Stimulated activated CD8-positive, alpha-beta memory T cell treated with anti-CD3 and anti-CD28 coated beads, Interleukin-4, amount 100 ng/mL, for 1 hour (primary cell): ENCODE data around the gene SMO.
"Not testable (repeated sequence)": the region's sequence is repeated elsewhere in the genome, so short reads cannot be mapped to it uniquely, and the experiment has no call there.

Experiments
- DNase-seq, 2 donors: peaks; one replicate each; pipeline ENCODE4 v3.0.0-alpha.2; 2020; ENCODE audit warnings: low read depth in 2 of 2, low spot score in 1 of 2

The SMO gene

GRCh38 chr7:129169686-129170440, 18.6 kb upstream of the SMO start:
- DNase-seq = no peak

GRCh38 chr7:129170441-129171021, 17.9 kb upstream of the SMO start:
- DNase-seq = no peak

GRCh38 chr7:129173861-129174260, 14.6 kb upstream of the SMO start:
- not testable (repeated sequence) for DNase-seq

GRCh38 chr7:129176916-129177710, 11.3 kb upstream of the SMO start:
- no peak for DNase-seq

- DNase-seq = no peak
These were observed 3.3 kb upstream of the SMO start for GRCh38 chr7:129184981-129185670.

GRCh38 chr7:129186749-129187260, 1.6 kb upstream of the SMO start:
- no peak for DNase-seq

GRCh38 chr7:129187681-129188371, 607 bp upstream of the SMO start:
- no peak for DNase-seq

- DNase-seq = no peak
These were observed 643 bp downstream of the SMO start for GRCh38 chr7:129188892-129189660.

GRCh38 chr7:129189661-129190310, 1.4 kb downstream of the SMO start:
- DNase-seq = no peak

GRCh38 chr7:129191272-129191671, 2.8 kb downstream of the SMO start:
- DNase-seq = no peak

- no peak for DNase-seq
These were observed 5.5 kb downstream of the SMO start for GRCh38 chr7:129193892-129194291.

- no peak for DNase-seq
These were observed 9.3 kb downstream of the SMO start for GRCh38 chr7:129197771-129198170.

- no peak for DNase-seq
These were observed 11.0 kb downstream of the SMO start for GRCh38 chr7:129199406-129199805.

- no peak for DNase-seq
These were observed 13.8 kb downstream of the SMO start for GRCh38 chr7:129202058-129202777.

- DNase-seq = no peak
These were observed 14.8 kb downstream of the SMO start for GRCh38 chr7:129203050-129203741.

GRCh38 chr7:129205126-129205818, 16.8 kb downstream of the SMO start:
- DNase-seq = no peak

- no peak for DNase-seq
These were observed 17.8 kb downstream of the SMO start for GRCh38 chr7:129205987-129206785.
